Panc1 (cell line): ENCODE measurements around the gene ACSL6. TPM values are rescaled to one million over a fixed set of nuclear protein-coding genes. Genes with fewer than 3 reads are reported as not detected.

Experiments
- ATAC-seq: fragments of 200-7000 bp; cut with Tn5 transposase; 2 replicates; pipeline ENCODE4 v1.9.1; 2020; ENCODE audit warnings: mild to moderate bottlenecking, moderate library complexity
- BruUV-seq: library from RNA; stranded (reverse); fragments of 400-500 nt; replicated peaks from 2 replicates; lab custom pipeline; 2021; lab: Mats Ljungman, UMichigan
- CTCF ChIA-PET: fragments of 300-600 bp; sonication (Branson Sonifier 250); formaldehyde crosslinking; loops from one replicate; lab custom pipeline; 2022; ENCODE audit warnings: antibody characterized with exemption; lab: Charles Lee
- POLR2A ChIA-PET: fragments of 300-600 bp; sonication (Branson Sonifier 250); formaldehyde crosslinking; loops from one replicate; lab custom pipeline; 2022; ENCODE audit warnings: antibody characterized with exemption; lab: Charles Lee
- DNase-seq: peaks from one replicate; pipeline ENCODE4 v3.0.0-alpha.2; 2010; ENCODE audit warnings: low read depth, low spot score
- H3K27ac ChIP-seq: 2 replicates; pipeline ENCODE4 v1.5.1; 2011; ENCODE audit warnings: mild to moderate bottlenecking, low read length, inconsistent platforms
- H3K27me3 ChIP-seq: fragments of 200-500 bp; sonication (Bioruptor generic); 2 replicates; pipeline ENCODE4 v1.6.0; 2014; ENCODE audit warnings: low read length, inconsistent platforms; ENCODE audit not compliant: control insufficient read depth, insufficient read depth
- H3K36me3 ChIP-seq: fragments of 200-500 bp; sonication (Bioruptor generic); 2 replicates; pipeline ENCODE4 v1.5.1; 2014; ENCODE audit warnings: inconsistent platforms, mild to moderate bottlenecking, low read length, moderate library complexity; ENCODE audit not compliant: control insufficient read depth, insufficient read depth
- H3K4me1 ChIP-seq: 2 replicates; pipeline ENCODE4 v1.5.1; 2011; ENCODE audit warnings: inconsistent platforms, mild to moderate bottlenecking, low read length, moderate library complexity; ENCODE audit not compliant: control insufficient read depth, insufficient read depth
- H3K4me3 ChIP-seq, 2 experiments: 2 replicates each; pipeline ENCODE4 v1.5.1; 2011 to 2012; ENCODE audit warnings: low read depth in 2 of 2, low read length in 2 of 2, mild to moderate bottlenecking in 2 of 2, inconsistent platforms in 1 of 2, moderate library complexity in 1 of 2
- H3K9me3 ChIP-seq: fragments of 200-500 bp; sonication (Bioruptor generic); 2 replicates; pipeline ENCODE4 v1.5.1; 2014; ENCODE audit warnings: low read depth, mild to moderate bottlenecking, inconsistent platforms, low read length, moderate library complexity; ENCODE audit not compliant: control insufficient read depth, insufficient read depth
- POLR2AphosphoS5 ChIP-seq: IDR thresholded peaks from 2 replicates; pipeline ENCODE4 v1.6.1; 2012; ENCODE audit warnings: mild to moderate bottlenecking, low read depth, low read length, moderate library complexity
- REST ChIP-seq, 2 experiments: IDR thresholded peaks; 2 replicates each; pipeline ENCODE4 v1.6.1; 2011 to 2012; ENCODE audit warnings: low read depth in 2 of 2, control low read depth in 1 of 2, low read length in 1 of 2, mild to moderate bottlenecking in 1 of 2, moderate library complexity in 1 of 2; ENCODE audit not compliant: insufficient read depth in 1 of 2
- SIN3A ChIP-seq: IDR thresholded peaks from 2 replicates; pipeline ENCODE4 v1.6.1; 2012; ENCODE audit warnings: low read depth, mild to moderate bottlenecking, low read length, moderate library complexity, borderline replicate concordance; ENCODE audit not compliant: insufficient read depth
- TCF7L2 ChIP-seq: IDR thresholded peaks from 2 replicates; pipeline ENCODE4 v1.6.1; 2011; ENCODE audit warnings: mild to moderate bottlenecking, low read depth, low read length, inconsistent platforms
- in situ Hi-C: cut with HindIII; loops from 2 replicates; pipeline ENCODE4 v1.10.0; 2016; ENCODE audit warnings: low sequenced_read_pairs, low pct_unique_long_range_greater_than_20kb
- intact Hi-C: fragments of 100-400 bp; cut with micrococcal nuclease; formaldehyde crosslinking; loops from one replicate; pipeline ENCODE4 v1.10.0; 2022; ENCODE audit not compliant: unreplicated experiment
- total RNA-seq: library from RNA; stranded (reverse); gene quantifications from one replicate; pipeline ENCODE4 v1.2.1, GENCODE V29; 2021; ENCODE audit not compliant: unreplicated experiment
- TF ChIP-seq, protein P1 (sequence below): fragments of 450-650 bp; IDR thresholded peaks from 2 replicates; pipeline ENCODE4 v1.5.1; 2017; ENCODE audit warnings: mild to moderate bottlenecking

Gene ACSL6
- total RNA-seq, 1 experiment from 2014 or later, result 0.18 TPM

DNA sequence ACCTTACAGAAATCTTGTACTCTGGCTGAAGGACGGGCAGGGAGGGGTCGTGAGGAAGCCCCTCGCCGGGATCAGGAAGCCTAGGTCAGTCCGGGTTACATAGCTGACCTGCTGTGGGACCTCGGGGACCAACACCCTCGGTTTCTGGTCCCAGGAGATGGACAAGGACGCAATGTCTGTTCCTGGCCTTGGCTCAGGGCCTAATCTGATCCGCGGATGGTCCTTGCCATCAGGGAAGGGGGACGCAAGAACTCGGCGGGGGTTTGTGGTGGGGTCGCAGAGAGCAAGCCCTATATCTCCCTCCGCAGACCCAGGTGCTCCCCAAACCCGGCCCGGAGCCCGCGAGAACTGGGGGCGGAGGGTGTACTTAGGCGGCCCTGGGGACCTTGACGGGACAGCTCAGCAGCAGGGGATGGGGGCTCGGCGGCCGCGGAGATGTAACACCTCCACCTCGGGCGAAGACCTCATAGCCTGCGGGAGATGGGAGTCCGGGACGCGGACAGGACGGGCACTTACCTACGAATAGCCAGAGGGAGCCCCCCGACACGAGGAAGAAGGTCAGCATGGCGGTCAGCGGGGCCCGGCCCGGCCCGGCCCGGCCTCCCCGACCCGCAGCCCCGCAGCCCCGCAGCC, 353 bp downstream of the ACSL6 start:
- Histone ChIP-seq H3K4me1 (no peaks in the 10 kb centered on the region; the same call in 1 of the 2 replicates), H3K4me3 (peak overlapping the region; percentile 53), H3K9me3 (no peaks in the 10 kb centered on the region), H3K27ac (no peak overlapping the region), H3K27me3 (peaks cover 9% of the 10 kb centered on the region), H3K36me3 (no peaks in the 10 kb centered on the region)
- intact Hi-C loops (no loop called here), in situ Hi-C loops (no loop called here)
- no TSS peak for BruUV-seq
- ChIA-PET POLR2A (no interaction called here), CTCF (no interaction called here)
- no peak for TF ChIP-seq POLR2AphosphoS5
- no peak for TF ChIP-seq SIN3A
- TF ChIP-seq REST (IDR thresholded peaks at IDR 0.05; ENCODE audit: insufficient read depth in 1 of 2, low read depth in 2 of 2, low read length in 1 of 2), result no peak
- TF ChIP-seq, protein P1, sequence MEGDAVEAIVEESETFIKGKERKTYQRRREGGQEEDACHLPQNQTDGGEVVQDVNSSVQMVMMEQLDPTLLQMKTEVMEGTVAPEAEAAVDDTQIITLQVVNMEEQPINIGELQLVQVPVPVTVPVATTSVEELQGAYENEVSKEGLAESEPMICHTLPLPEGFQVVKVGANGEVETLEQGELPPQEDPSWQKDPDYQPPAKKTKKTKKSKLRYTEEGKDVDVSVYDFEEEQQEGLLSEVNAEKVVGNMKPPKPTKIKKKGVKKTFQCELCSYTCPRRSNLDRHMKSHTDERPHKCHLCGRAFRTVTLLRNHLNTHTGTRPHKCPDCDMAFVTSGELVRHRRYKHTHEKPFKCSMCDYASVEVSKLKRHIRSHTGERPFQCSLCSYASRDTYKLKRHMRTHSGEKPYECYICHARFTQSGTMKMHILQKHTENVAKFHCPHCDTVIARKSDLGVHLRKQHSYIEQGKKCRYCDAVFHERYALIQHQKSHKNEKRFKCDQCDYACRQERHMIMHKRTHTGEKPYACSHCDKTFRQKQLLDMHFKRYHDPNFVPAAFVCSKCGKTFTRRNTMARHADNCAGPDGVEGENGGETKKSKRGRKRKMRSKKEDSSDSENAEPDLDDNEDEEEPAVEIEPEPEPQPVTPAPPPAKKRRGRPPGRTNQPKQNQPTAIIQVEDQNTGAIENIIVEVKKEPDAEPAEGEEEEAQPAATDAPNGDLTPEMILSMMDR, result no peak
- no peak for TF ChIP-seq TCF7L2
- DNase-seq (no peak), ATAC-seq (peak; percentile 3; the same call in 1 of the 2 replicates)

DNA sequence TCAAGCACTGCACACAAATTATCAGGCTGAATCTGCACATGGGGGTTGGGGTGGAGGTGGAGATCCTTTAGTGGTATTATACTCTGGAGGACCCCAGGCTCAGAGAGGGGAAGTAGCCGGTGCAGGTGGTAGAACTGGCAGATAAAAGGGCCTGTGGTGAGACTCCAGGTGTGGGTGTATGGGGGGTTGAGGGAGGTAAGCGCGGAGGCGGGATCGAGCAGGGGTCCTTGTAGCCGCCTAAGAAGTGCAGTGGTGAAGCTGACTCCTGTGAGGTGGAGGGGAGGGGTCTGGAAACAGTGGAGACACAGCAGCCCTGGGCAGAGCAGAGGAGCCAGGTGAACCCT, 841 bp downstream of the ACSL6 start:
- H3K4me3 ChIP-seq, result no peak overlapping the region
- BruUV-seq, result no TSS peak
- DNase-seq (no peak), ATAC-seq (no peak)
- in situ Hi-C loops (no loop called here), intact Hi-C loops (no loop called here)
- peaks cover 7% of the 10 kb centered on the region for H3K27me3 ChIP-seq
- TF ChIP-seq TCF7L2, result no peak
- TF ChIP-seq POLR2AphosphoS5, result no peak
- no peaks in the 10 kb centered on the region for H3K36me3 ChIP-seq
- POLR2A ChIA-PET, result no interaction called here
- no peak overlapping the region for H3K27ac ChIP-seq
- CTCF ChIA-PET, result no interaction called here
- no peaks in the 10 kb centered on the region; the same call in 1 of the 2 replicates for H3K4me1 ChIP-seq
- no peaks in the 10 kb centered on the region for H3K9me3 ChIP-seq
